HG02938 (cell line): ENCODE results near the gene SLC7A4.
"Not testable (repeated sequence)": the region's sequence is repeated elsewhere in the genome, so short reads cannot be mapped to it uniquely, and the experiment has no call there.

Source experiments
- ATAC-seq: cut with Tn5 transposase; IDR thresholded peaks from one replicate; pipeline ENCODE4 v1.9.1; 2021; ENCODE audit warnings: mild to moderate bottlenecking, moderate library complexity; ENCODE audit not compliant: unreplicated experiment

The SLC7A4 gene

GRCh38 chr22:21043860-21044535 lies 11.6 kb upstream of the SLC7A4 start:
- ATAC-seq = no peak

- no peak for ATAC-seq
These were observed 10.9 kb upstream of the SLC7A4 start for GRCh38 chr22:21042978-21043859.

DNA sequence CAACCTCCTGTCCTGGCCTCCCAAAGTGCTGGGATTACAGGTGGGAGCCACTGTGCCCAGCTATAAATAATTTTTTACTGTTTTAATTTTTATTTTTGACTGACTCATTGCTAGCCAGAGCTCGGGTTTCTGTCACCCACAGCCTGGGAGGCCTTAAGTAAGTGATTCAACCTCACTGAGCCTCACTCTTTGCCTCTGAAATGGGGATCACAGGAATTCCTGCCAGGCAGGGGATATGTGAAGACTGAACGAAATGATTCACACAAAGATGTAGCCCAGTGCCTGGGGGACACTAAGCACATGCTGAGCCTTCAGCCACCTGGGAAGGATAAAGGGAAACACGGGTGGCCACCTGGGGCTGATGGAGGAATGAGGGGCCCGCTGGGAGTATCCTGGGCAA lies 9.6 kb upstream of the SLC7A4 start:
- ATAC-seq = no peak

DNA sequence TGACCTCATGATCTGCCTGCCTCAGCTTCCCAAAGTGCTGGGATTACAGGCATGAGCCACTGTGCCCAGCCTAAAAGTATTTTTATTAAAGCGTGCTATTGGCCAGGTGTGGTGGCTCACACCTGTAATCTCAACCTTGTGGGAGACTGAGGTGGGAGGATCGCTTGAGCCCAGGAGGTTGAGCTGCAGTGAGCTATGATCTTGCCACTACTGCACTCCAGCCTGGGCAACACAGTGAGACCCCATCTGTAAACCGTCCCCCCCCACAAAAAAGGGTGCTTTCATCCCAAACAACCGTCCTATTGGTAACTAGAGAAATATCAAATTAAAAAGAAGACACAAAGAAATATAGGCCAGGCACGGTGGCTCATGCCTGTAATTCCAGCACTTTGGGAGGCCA lies 6.8 kb upstream of the SLC7A4 start:
- not testable (repeated sequence) for ATAC-seq

DNA sequence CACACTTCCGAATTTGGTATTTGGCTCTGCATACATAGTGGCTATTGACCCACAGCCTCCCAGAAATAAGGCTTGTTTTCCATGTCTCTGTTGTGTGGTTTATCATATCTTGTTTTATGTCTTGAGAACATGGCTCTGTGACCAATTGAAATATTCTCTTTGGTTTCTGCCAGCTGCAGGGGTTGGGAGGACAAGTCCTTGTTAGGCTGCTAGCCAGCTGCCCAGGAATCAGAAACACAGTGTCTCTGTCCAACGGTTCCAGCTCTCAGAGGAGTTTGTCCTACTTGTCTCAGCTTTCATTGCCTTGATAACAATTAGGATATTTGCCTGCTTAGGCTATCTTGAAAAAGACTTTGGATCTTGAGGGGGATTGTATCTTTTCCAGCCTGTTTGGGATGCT lies 6.0 kb upstream of the SLC7A4 start:
- no peak for ATAC-seq

- no peak for ATAC-seq
These were observed 2.6 kb upstream of the SLC7A4 start for GRCh38 chr22:21034989-21035388.

- no peak for ATAC-seq
These were observed 1.5 kb upstream of the SLC7A4 start for GRCh38 chr22:21033895-21034294.

GRCh38 chr22:21032868-21033688 lies 717 bp upstream of the SLC7A4 start:
- ATAC-seq = no peak

DNA sequence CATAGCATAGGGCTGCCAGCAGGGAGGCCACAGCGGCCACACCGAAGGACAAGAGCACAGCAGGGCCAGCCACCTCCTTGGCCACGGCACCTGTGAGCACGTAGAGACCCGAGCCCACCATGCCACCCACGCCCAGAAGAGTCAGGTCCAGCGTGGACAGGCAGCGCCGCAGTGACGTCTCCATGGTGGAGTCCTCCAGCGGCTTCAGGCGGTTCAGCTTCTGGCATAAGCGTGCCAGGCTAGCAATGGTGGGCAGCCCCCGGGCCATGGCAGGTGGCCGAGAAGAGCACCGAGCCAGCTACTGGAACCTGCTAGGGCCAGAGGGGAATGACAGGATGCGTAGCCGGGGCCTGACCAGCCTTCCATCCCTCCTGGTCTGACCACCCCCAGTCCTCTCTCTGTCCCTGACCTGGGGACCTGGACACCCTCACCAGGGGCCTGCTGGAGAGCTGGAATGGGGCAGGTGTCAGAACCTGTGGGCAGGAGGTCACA lies 770 bp downstream of the SLC7A4 start:
- no peak for ATAC-seq

- no peak for ATAC-seq
These were observed 1.5 kb downstream of the SLC7A4 start for GRCh38 chr22:21030621-21031544.

DNA sequence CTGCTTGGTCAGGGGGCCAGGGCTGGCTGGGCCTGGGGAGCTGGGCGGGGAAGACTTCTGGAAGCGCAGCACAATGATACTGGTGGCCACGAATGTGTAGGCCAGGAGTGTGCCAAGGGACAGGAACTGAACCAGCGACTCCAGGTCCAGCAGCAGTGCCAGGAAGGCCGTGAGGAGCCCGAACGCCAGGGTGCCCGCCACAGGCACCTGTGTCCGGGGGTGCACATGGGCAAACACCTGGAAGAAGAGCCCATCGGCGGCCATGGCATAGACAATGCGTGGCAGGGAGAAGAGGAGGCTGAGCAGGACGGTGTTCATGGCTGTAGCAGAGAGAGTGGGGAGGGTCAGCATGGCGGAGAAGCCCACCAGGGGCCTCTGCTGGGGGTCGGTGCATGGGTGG lies 2.3 kb downstream of the SLC7A4 start:
- ATAC-seq = no peak

- no peak for ATAC-seq
These were observed 2.8 kb downstream of the SLC7A4 start for GRCh38 chr22:21029486-21030025.

- ATAC-seq = no peak
These were observed 3.8 kb downstream of the SLC7A4 start for GRCh38 chr22:21028277-21029251.

GRCh38 chr22:21026783-21027692 lies 5.3 kb downstream of the SLC7A4 start:
- ATAC-seq = no peak

DNA sequence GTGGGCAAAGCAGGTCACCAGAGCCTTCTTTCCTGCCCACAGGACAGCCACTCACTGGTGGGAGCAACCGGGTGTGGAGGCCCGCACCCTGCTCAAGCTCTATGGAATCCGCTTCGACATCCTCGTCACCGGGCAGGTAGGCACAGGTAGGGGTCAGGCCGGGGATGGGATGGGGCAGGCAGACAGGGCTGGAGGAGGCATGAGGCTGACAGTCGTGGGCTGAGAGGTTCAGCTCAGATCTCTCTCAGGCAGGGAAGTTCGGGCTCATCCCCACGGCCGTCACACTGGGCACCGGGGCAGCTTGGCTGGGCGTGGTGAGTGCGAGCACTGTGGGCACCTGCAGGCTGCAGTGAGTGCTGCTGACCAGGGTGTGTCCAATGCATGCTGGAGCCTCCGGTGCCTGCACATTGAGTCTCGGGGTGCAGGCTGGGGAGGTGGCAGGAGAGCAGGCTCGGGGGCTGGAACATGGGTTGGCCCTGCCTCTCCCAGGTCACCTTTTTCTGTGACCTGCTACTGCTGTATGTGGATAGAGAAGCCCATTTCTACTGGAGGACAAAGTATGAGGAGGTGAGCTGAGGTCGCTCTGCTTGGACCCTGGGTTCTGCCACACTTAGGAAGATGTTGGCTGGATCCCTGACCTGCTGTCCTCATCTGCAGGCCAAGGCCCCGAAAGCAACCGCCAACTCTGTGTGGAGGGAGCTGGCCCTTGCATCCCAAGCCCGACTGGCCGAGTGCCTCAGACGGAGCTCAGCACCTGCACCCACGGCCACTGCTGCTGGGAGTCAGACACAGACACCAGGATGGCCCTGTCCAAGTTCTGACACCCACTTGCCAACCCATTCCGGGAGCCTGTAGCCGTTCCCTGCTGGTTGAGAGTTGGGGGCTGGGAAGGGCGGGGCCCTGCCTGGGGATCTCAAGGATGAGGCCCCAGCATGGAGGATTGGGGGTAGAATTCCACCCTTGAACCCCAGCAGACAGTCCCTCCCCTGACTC lies 6.3 kb downstream of the SLC7A4 start:
- ATAC-seq = no peak

GRCh38 chr22:21025266-21025665 lies 7.1 kb downstream of the SLC7A4 start:
- ATAC-seq = no peak
